Activated CD8-positive, alpha-beta memory T cell treated with anti-CD3 and anti-CD28 coated beads, Interleukin-2, amount 10 ng/mL, durations not matched to agents 7 days and 5 days (primary cell): ENCODE results near the gene SRRM2. TPM values are rescaled to one million over a fixed set of nuclear protein-coding genes. Genes with fewer than 3 reads are reported as not detected.

Experiments used
- ATAC-seq: fragments of 150-1000 bp; cut with Tn5 transposase; one replicate; pipeline ENCODE4 v1.10.0; 2021; ENCODE audit warnings: moderate library complexity
- CTCF ChIA-PET: fragments of 350-600 bp; sonication (Branson Sonifier 250); formaldehyde crosslinking; loops from one replicate; lab custom pipeline; 2021; ENCODE audit warnings: antibody characterized with exemption; lab: Charles Lee
- DNase-seq: peaks from one replicate; pipeline ENCODE4 v3.0.0-alpha.2; 2020
- H3K27ac Mint-ChIP-seq: one replicate; pipeline ENCODE4 v1.8.0; 2021; ENCODE audit warnings: mild to moderate bottlenecking, mixed read lengths
- H3K27me3 Mint-ChIP-seq: one replicate; pipeline ENCODE4 v1.8.0; 2021; ENCODE audit warnings: mixed read lengths
- H3K36me3 Mint-ChIP-seq: one replicate; pipeline ENCODE4 v1.8.0; 2021; ENCODE audit warnings: mild to moderate bottlenecking, mixed read lengths
- H3K4me1 Mint-ChIP-seq: one replicate; pipeline ENCODE4 v1.8.0; 2021; ENCODE audit warnings: mixed read lengths
- H3K4me3 Mint-ChIP-seq: one replicate; pipeline ENCODE4 v1.8.0; 2021; ENCODE audit warnings: mild to moderate bottlenecking, moderate library complexity, mixed read lengths
- H3K9me3 Mint-ChIP-seq: one replicate; pipeline ENCODE4 v1.8.0; 2022; ENCODE audit warnings: low read depth, mixed read lengths
- total RNA-seq, 2 experiments: library from RNA; stranded (reverse); gene quantifications; one replicate each; pipeline ENCODE4 v1.2.3, GENCODE V29; 2021

The SRRM2 gene
- total RNA-seq, 2 experiments from 2014 or later = 631 to 651 TPM

- Mint-ChIP-seq H3K4me3 (no peak overlapping the region), H3K9me3 (no peaks in the 10 kb centered on the region), H3K27ac (no peak overlapping the region), H3K4me1 (peaks cover 4% of the 10 kb centered on the region), H3K27me3 (no peaks in the 10 kb centered on the region), H3K36me3 (peaks cover 5% of the 10 kb centered on the region)
- DNase-seq (no peak), ATAC-seq (no peak)
- CTCF ChIA-PET = no interaction called here
These were observed 42.3 kb upstream of the SRRM2 start for GRCh38 chr16:2710021-2710710.

- Mint-ChIP-seq H3K27ac (no peak overlapping the region), H3K4me3 (no peak overlapping the region), H3K36me3 (peaks cover 5% of the 10 kb centered on the region), H3K27me3 (no peaks in the 10 kb centered on the region), H3K4me1 (peaks cover 4% of the 10 kb centered on the region), H3K9me3 (no peaks in the 10 kb centered on the region)
- ATAC-seq (no peak), DNase-seq (no peak)
- CTCF ChIA-PET = no interaction called here
These were observed 41.7 kb upstream of the SRRM2 start for GRCh38 chr16:2710711-2711231.

DNA sequence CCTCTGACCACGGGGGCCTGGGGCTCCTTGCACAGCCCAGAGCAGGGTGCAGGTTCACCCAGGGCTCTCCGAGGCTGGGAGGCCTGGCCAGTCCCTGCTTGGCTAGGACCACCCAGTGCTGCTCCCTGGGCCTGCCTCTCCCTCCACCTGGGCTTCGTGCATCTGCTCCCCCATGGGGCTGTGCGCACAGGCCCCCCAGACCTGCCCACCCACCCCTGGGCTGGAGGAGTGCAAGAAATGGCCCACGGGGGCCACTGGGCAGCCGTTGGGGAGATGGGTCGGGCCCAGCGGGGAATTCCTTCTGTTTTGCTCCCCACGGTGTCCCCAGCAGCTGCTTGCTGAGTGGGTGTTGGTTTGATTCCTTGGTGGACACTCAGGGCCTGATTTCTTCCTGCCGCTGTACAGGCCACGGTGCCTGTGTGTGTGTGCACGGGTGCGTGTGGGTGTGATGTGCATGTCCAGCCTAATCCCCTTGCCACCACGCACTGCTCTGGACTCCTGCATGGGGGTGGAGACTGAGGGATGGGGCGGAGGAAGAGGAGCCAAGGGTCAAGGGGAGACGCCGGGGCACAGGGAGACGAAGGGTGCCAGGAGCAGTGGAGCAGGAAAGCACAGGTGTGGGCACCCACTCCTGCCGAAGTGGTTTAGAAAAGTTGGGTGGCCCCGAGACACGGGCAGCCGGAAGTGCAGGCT lies 40.9 kb upstream of the SRRM2 start:
- Mint-ChIP-seq H3K9me3 (no peaks in the 10 kb centered on the region), H3K27me3 (no peaks in the 10 kb centered on the region), H3K4me1 (peaks cover 4% of the 10 kb centered on the region), H3K27ac (no peak overlapping the region), H3K36me3 (peaks cover 5% of the 10 kb centered on the region), H3K4me3 (no peak overlapping the region)
- no peak for DNase-seq
- ATAC-seq = no peak
- CTCF ChIA-PET = no interaction called here

- H3K4me1 Mint-ChIP-seq = peaks cover 4% of the 10 kb centered on the region
- CTCF ChIA-PET = no interaction called here
- no peak overlapping the region for H3K4me3 Mint-ChIP-seq
- H3K27ac Mint-ChIP-seq = no peak overlapping the region
- H3K9me3 Mint-ChIP-seq = no peaks in the 10 kb centered on the region
- peaks cover 5% of the 10 kb centered on the region for H3K36me3 Mint-ChIP-seq
- no peaks in the 10 kb centered on the region for H3K27me3 Mint-ChIP-seq
- ATAC-seq (no peak), DNase-seq (no peak)
These were observed 40.4 kb upstream of the SRRM2 start for GRCh38 chr16:2712063-2712441.

GRCh38 chr16:2712546-2712945 lies 39.9 kb upstream of the SRRM2 start:
- H3K4me3 Mint-ChIP-seq = no peak overlapping the region
- DNase-seq (no peak), ATAC-seq (no peak)
- no peaks in the 10 kb centered on the region for H3K9me3 Mint-ChIP-seq
- CTCF ChIA-PET = no interaction called here
- H3K4me1 Mint-ChIP-seq = peaks cover 8% of the 10 kb centered on the region
- no peaks in the 10 kb centered on the region for H3K27me3 Mint-ChIP-seq
- H3K36me3 Mint-ChIP-seq = peaks cover 1% of the 10 kb centered on the region
- no peak overlapping the region for H3K27ac Mint-ChIP-seq

DNA sequence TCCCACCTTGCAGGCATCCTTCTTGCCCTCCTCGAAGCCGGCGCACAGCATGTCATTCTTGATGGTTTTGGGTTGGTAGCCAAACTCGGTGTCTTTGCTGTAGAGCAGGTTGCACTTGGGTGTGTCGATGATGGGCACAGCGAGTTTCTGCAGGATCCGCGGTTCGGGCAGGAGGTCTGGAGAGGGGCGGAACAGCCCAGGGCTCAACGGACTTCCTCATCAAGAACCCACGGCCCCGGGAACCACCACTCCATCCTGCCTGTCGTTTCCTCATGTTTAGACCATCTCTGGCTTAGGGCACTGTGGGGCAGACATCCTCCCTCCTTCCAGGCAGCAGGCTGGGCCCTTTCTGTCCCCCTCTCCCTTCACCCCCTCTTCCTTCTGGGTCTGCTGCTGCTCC lies 38.9 kb upstream of the SRRM2 start:
- CTCF ChIA-PET = no interaction called here
- peaks cover 11% of the 10 kb centered on the region for H3K4me1 Mint-ChIP-seq
- H3K27ac Mint-ChIP-seq = no peak overlapping the region
- no peaks in the 10 kb centered on the region for H3K9me3 Mint-ChIP-seq
- DNase-seq (no peak), ATAC-seq (no peak)
- H3K4me3 Mint-ChIP-seq = no peak overlapping the region
- no peaks in the 10 kb centered on the region for H3K36me3 Mint-ChIP-seq
- H3K27me3 Mint-ChIP-seq = no peaks in the 10 kb centered on the region

GRCh38 chr16:2713985-2714774 lies 38.3 kb upstream of the SRRM2 start:
- H3K9me3 Mint-ChIP-seq = no peaks in the 10 kb centered on the region
- H3K27me3 Mint-ChIP-seq = no peaks in the 10 kb centered on the region
- no peak overlapping the region for H3K4me3 Mint-ChIP-seq
- no peaks in the 10 kb centered on the region for H3K36me3 Mint-ChIP-seq
- DNase-seq (no peak), ATAC-seq (no peak)
- no peak overlapping the region for H3K27ac Mint-ChIP-seq
- H3K4me1 Mint-ChIP-seq = peaks cover 11% of the 10 kb centered on the region
- CTCF ChIA-PET = no interaction called here

GRCh38 chr16:2715064-2715463 lies 37.4 kb upstream of the SRRM2 start:
- ATAC-seq (no peak), DNase-seq (no peak)
- Mint-ChIP-seq H3K9me3 (no peaks in the 10 kb centered on the region), H3K27ac (no peak overlapping the region), H3K36me3 (no peaks in the 10 kb centered on the region), H3K4me3 (no peak overlapping the region), H3K4me1 (peaks cover 11% of the 10 kb centered on the region), H3K27me3 (no peaks in the 10 kb centered on the region)
- CTCF ChIA-PET = no interaction called here

DNA sequence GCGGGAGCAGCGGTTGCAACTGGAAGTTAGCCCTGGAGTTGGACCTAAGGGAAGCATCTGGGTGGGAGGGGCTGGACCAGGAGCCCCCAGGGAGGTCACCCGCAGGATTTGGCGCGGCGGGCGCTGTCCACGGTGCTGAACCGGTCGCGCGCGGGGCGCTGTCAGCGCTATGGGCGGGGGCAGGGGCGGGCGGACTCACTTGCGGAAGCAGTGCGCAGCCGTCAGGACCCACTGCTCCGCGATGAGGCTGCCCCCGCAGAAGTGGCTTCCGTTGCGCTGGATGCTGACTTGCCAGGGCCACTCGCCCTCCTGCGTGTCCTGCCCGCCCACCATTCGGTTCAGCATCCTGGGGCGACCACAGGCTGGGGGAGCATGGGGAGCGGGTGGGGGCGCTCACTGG lies 36.9 kb upstream of the SRRM2 start:
- peak; percentile 91 for DNase-seq
- Mint-ChIP-seq H3K27ac (no peak overlapping the region), H3K4me3 (peak overlapping the region; percentile 22), H3K4me1 (peaks cover 11% of the 10 kb centered on the region), H3K36me3 (no peaks in the 10 kb centered on the region), H3K27me3 (no peaks in the 10 kb centered on the region), H3K9me3 (no peaks in the 10 kb centered on the region)
- peak; percentile 95 for ATAC-seq
- CTCF ChIA-PET = no interaction called here

GRCh38 chr16:2715966-2716885 lies 36.2 kb upstream of the SRRM2 start:
- H3K4me1 Mint-ChIP-seq = peaks cover 11% of the 10 kb centered on the region
- no peaks in the 10 kb centered on the region for H3K36me3 Mint-ChIP-seq
- CTCF ChIA-PET = interaction anchor here (2.1 kb wide), 1 partner anchor 34 kb away, joined by 6 read pairs; the partner anchor contains the start of gene KCTD5
- peak overlapping the region; percentile 22 for H3K4me3 Mint-ChIP-seq
- ATAC-seq (no peak), DNase-seq (no peak)
- no peaks in the 10 kb centered on the region for H3K27me3 Mint-ChIP-seq
- no peak overlapping the region for H3K27ac Mint-ChIP-seq
- H3K9me3 Mint-ChIP-seq = no peaks in the 10 kb centered on the region

GRCh38 chr16:2716948-2717347 lies 35.5 kb upstream of the SRRM2 start:
- DNase-seq (no peak), ATAC-seq (no peak)
- H3K9me3 Mint-ChIP-seq = no peaks in the 10 kb centered on the region
- H3K36me3 Mint-ChIP-seq = no peaks in the 10 kb centered on the region
- no peaks in the 10 kb centered on the region for H3K27me3 Mint-ChIP-seq
- CTCF ChIA-PET = interaction anchor here (2.1 kb wide), 1 partner anchor 35 kb away, joined by 6 read pairs; the partner anchor contains the start of gene KCTD5
- H3K27ac Mint-ChIP-seq = no peak overlapping the region
- H3K4me3 Mint-ChIP-seq = no peak overlapping the region
- peaks cover 13% of the 10 kb centered on the region for H3K4me1 Mint-ChIP-seq

GRCh38 chr16:2717383-2718263 lies 34.8 kb upstream of the SRRM2 start:
- ATAC-seq = no peak
- peaks cover 15% of the 10 kb centered on the region for H3K4me1 Mint-ChIP-seq
- no peak overlapping the region for H3K27ac Mint-ChIP-seq
- H3K4me3 Mint-ChIP-seq = no peak overlapping the region
- no peaks in the 10 kb centered on the region for H3K9me3 Mint-ChIP-seq
- no peaks in the 10 kb centered on the region for H3K27me3 Mint-ChIP-seq
- CTCF ChIA-PET = interaction anchor here (2.1 kb wide), 1 partner anchor 35 kb away, joined by 6 read pairs; the partner anchor contains the start of gene KCTD5
- no peak for DNase-seq
- H3K36me3 Mint-ChIP-seq = no peaks in the 10 kb centered on the region
